GM18951 (cell line): ENCODE data around the gene VPS51.
"Not testable (repeated sequence)": the region's sequence is repeated elsewhere in the genome, so short reads cannot be mapped to it uniquely, and the experiment has no call there.

Source experiments
- POLR2A ChIP-seq: IDR thresholded peaks from 4 replicates; pipeline ENCODE4 v1.6.1; 2011; ENCODE audit warnings: mild to moderate bottlenecking; ENCODE audit not compliant: insufficient read length, insufficient read depth; ENCODE audit errors: extremely low read depth
- in situ Hi-C: fragments of 300-500 bp; cut with MboI; formaldehyde crosslinking; loops from one replicate; pipeline ENCODE4 v1.12.0; 2022; ENCODE audit warnings: low sequenced_read_pairs, mixed read lengths, inconsistent platforms; ENCODE audit not compliant: unreplicated experiment

Gene VPS51

GRCh38 chr11:65132238-65132987 lies 36.4 kb downstream of the VPS51 start:
- peak; percentile 74 for TF ChIP-seq POLR2A
- in situ Hi-C loops = no loop called here

DNA sequence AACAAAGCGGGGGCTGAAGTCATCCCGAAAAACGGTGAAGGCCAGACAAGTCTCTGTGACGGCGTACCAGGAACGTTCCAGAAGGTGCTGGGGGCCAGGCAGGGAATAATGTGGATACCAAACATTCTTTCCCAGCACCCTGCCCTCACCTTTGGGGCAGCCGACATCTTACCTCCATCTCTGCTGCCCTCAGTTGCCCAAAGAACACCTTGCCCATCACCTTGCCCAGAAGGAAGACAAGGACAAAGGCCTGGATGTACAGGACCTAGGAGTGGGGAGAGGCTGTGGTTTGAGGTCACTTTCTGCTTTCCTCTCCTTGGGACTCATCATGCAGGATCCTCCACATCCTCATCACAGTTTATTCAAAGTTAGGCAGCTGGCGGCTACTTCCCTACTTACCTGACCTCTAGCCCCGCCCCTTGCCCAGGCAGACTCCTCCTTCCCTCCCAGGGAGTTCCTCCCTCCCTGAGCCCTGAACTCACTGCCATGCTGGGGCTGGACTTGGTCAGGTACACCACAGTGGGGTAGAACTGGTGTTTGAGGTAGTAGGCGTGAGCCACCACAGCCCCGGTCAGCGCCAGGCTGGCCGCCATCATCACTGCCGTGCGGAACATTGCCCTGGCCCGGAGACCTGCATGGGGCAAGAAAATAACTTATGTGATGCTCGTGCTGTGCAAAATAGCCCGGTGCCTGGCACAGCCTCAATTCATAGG lies 37.1 kb downstream of the VPS51 start:
- in situ Hi-C loops = no loop called here
- peak; percentile 68 for TF ChIP-seq POLR2A

- in situ Hi-C loops = no loop called here
- TF ChIP-seq POLR2A = no peak
Measured at GRCh38 chr11:65133724-65134123, 37.7 kb downstream of the VPS51 start.

GRCh38 chr11:65134240-65134951 lies 38.4 kb downstream of the VPS51 start, which contains the start of gene SYVN1:
Gene SYVN1 (minus strand): TSS chr11:65134519. CDS start chr11:65133601, 918 bp downstream.
- peak; percentile 84 for TF ChIP-seq POLR2A
- in situ Hi-C loops = no loop called here

- in situ Hi-C loops = no loop called here
- peak; percentile 73 for TF ChIP-seq POLR2A
Measured at GRCh38 chr11:65134952-65135632, 39.1 kb downstream of the VPS51 start.

- in situ Hi-C loops = no loop called here
- no peak for TF ChIP-seq POLR2A
Measured at GRCh38 chr11:65135633-65136145, 39.7 kb downstream of the VPS51 start.

- in situ Hi-C loops = no loop called here
- TF ChIP-seq POLR2A = no peak
Measured at GRCh38 chr11:65136515-65137096, 40.6 kb downstream of the VPS51 start.

GRCh38 chr11:65141896-65142494 lies 46.0 kb downstream of the VPS51 start:
- in situ Hi-C loops = no loop called here
- no peak for TF ChIP-seq POLR2A

DNA sequence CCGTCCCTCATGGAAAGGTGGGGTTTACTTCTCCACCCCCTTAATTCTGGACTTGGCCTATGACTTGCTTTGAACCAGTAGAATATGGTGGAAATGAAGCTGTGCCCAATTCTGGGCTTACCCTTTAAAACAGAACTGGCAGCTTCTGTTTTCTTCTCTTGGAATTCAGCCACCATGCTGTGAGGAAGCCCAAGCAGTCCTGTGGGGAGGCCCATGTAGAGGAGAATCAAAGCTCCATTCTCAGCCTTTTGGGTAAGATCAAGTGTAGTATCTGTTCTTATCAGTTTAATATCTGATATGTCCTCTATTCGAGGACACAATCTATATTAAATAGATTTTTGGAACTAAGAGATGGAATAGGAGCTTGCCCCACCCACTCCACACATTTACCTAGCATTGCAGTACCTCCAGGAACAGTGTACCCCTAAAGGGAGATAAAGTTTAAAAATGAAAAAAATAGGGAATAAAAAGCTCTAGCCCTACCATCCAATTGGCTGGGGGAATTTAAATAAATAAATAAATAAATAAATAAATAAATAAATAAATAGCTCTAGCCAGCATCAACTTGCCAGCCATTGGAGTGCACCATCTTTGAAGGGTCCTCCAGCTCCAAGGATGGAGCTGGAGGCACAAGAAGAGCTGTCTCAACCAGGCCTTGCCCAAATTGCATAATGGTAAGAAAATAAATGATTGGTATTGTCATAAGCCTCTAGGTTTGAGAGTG lies 51.5 kb downstream of the VPS51 start:
- in situ Hi-C loops = no loop called here
- no peak for TF ChIP-seq POLR2A

DNA sequence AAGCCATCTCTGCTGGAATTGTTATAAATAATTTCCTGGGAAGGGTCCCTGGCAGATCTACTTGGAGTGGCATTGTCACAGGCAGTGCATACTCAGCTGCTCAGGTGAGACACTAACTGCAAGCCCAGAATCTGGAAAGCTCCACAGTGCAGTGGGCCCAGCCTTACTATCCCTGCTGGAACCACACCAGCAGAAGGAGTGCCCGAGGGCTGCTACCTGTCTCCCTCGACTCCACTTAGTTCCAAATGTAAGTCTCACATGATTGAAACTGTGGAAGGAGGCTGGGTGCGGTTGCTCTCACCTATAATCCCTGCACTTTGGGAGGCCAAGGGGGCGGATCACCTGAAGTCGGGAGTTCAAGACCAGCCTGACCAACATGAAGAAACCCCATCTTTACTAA lies 52.6 kb downstream of the VPS51 start:
- in situ Hi-C loops = no loop called here

DNA sequence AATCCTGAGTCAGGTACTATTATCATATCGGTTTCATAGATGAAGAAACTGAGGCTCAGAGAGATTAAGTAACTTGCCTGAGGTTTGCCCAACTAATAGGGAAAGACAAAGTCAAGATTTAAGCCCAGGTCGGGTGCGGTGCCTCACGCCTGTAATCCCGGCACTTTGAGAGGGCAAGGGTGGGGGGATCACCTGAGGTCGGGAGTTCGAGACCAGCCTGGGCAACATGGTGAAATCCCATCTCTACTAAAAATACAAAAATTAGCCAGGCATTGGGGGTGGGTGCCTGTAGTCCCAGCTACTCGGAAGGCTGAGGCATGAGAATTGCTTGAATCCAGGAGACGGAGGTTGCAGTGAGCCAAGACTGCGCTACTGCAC lies 54.1 kb downstream of the VPS51 start:
- in situ Hi-C loops = not testable (repeated sequence)

More for the DNA sequence above, 52.6 kb downstream of the VPS51 start:
- TF ChIP-seq POLR2A = no peak
